Activated naive CD8-positive, alpha-beta T cell treated with anti-CD3 and anti-CD28 coated beads for 36 hours (primary cell): ENCODE measurements around the gene ZCCHC7. TPM values are rescaled to one million over a fixed set of nuclear protein-coding genes. Genes with fewer than 3 reads are reported as not detected.
A peak's percentile ranks its signal among the peaks of the same experiment; 100 is the strongest.

Experiments
- DNase-seq: peaks from one replicate; pipeline ENCODE4 v3.0.0; 2021
- H3K27ac Mint-ChIP-seq: one replicate; pipeline ENCODE4 v1.8.0; 2022; ENCODE audit warnings: mild to moderate bottlenecking, moderate library complexity, mixed read lengths
- H3K27me3 Mint-ChIP-seq: one replicate; pipeline ENCODE4 v1.8.0; 2022; ENCODE audit warnings: mild to moderate bottlenecking, mixed read lengths
- H3K36me3 Mint-ChIP-seq: one replicate; pipeline ENCODE4 v1.8.0; 2021; ENCODE audit warnings: mild to moderate bottlenecking, mixed read lengths
- H3K4me1 Mint-ChIP-seq: one replicate; pipeline ENCODE4 v1.8.0; 2021; ENCODE audit warnings: mixed read lengths
- H3K4me3 Mint-ChIP-seq: one replicate; pipeline ENCODE4 v1.8.0; 2022; ENCODE audit warnings: mild to moderate bottlenecking, moderate library complexity, mixed read lengths
- H3K9me3 Mint-ChIP-seq: one replicate; pipeline ENCODE4 v1.8.0; 2022; ENCODE audit warnings: mixed read lengths
- total RNA-seq, 2 experiments: library from RNA; stranded (reverse); gene quantifications; one replicate each; pipeline ENCODE4 v1.2.3, GENCODE V29; 2021

Gene ZCCHC7
- total RNA-seq, 2 experiments from 2014 or later = 35.4 to 37.5 TPM

GRCh38 chr9:37324691-37325490 lies 204.5 kb downstream of the ZCCHC7 start:
- no peak for DNase-seq
- H3K9me3 Mint-ChIP-seq = no peaks in the 10 kb centered on the region
- no peaks in the 10 kb centered on the region for H3K27me3 Mint-ChIP-seq
- H3K4me1 Mint-ChIP-seq = peaks cover 18% of the 10 kb centered on the region
- H3K36me3 Mint-ChIP-seq = peaks cover 16% of the 10 kb centered on the region
- H3K4me3 Mint-ChIP-seq = no peak overlapping the region
- H3K27ac Mint-ChIP-seq = peak overlapping the region; percentile 22

- H3K4me3 Mint-ChIP-seq = no peak overlapping the region
- H3K36me3 Mint-ChIP-seq = peaks cover 11% of the 10 kb centered on the region
- no peak for DNase-seq
- no peaks in the 10 kb centered on the region for H3K9me3 Mint-ChIP-seq
- H3K27me3 Mint-ChIP-seq = no peaks in the 10 kb centered on the region
- no peak overlapping the region for H3K27ac Mint-ChIP-seq
- peaks cover 18% of the 10 kb centered on the region for H3K4me1 Mint-ChIP-seq
Observed at GRCh38 chr9:37325778-37326177, 205.4 kb downstream of the ZCCHC7 start.

- peaks cover 9% of the 10 kb centered on the region for H3K36me3 Mint-ChIP-seq
- H3K27ac Mint-ChIP-seq = no peak overlapping the region
- no peaks in the 10 kb centered on the region for H3K9me3 Mint-ChIP-seq
- DNase-seq = no peak
- H3K4me3 Mint-ChIP-seq = no peak overlapping the region
- H3K4me1 Mint-ChIP-seq = peaks cover 15% of the 10 kb centered on the region
- H3K27me3 Mint-ChIP-seq = no peaks in the 10 kb centered on the region
Observed at GRCh38 chr9:37327553-37327952, 207.2 kb downstream of the ZCCHC7 start.

GRCh38 chr9:37328556-37329227 lies 208.3 kb downstream of the ZCCHC7 start:
- H3K9me3 Mint-ChIP-seq = no peaks in the 10 kb centered on the region

GRCh38 chr9:37329576-37329975 lies 209.2 kb downstream of the ZCCHC7 start:
- no peaks in the 10 kb centered on the region for H3K9me3 Mint-ChIP-seq
- peaks cover 8% of the 10 kb centered on the region for H3K4me1 Mint-ChIP-seq
- DNase-seq = no peak
- H3K36me3 Mint-ChIP-seq = peaks cover 2% of the 10 kb centered on the region
- no peaks in the 10 kb centered on the region for H3K27me3 Mint-ChIP-seq
- H3K4me3 Mint-ChIP-seq = no peak overlapping the region
- H3K27ac Mint-ChIP-seq = peak overlapping the region; percentile 29

More at GRCh38 chr9:37328556-37329227, 208.3 kb downstream of the ZCCHC7 start:
- H3K27me3 Mint-ChIP-seq = no peaks in the 10 kb centered on the region
- H3K4me3 Mint-ChIP-seq = no peak overlapping the region
- H3K36me3 Mint-ChIP-seq = peaks cover 5% of the 10 kb centered on the region
- no peak overlapping the region for H3K27ac Mint-ChIP-seq
- H3K4me1 Mint-ChIP-seq = peaks cover 13% of the 10 kb centered on the region
- no peak for DNase-seq

GRCh38 chr9:37331871-37332270 lies 211.5 kb downstream of the ZCCHC7 start:
- Mint-ChIP-seq H3K9me3 (no peaks in the 10 kb centered on the region), H3K27me3 (no peaks in the 10 kb centered on the region), H3K27ac (no peak overlapping the region), H3K4me1 (peaks cover 5% of the 10 kb centered on the region), H3K36me3 (no peaks in the 10 kb centered on the region), H3K4me3 (no peak overlapping the region)
- DNase-seq = no peak

GRCh38 chr9:37332578-37332977 lies 212.2 kb downstream of the ZCCHC7 start:
- Mint-ChIP-seq H3K27me3 (no peaks in the 10 kb centered on the region), H3K36me3 (no peaks in the 10 kb centered on the region), H3K9me3 (no peaks in the 10 kb centered on the region), H3K4me1 (peaks cover 4% of the 10 kb centered on the region), H3K27ac (no peak overlapping the region), H3K4me3 (no peak overlapping the region)
- DNase-seq = no peak

- no peaks in the 10 kb centered on the region for H3K36me3 Mint-ChIP-seq
Observed at GRCh38 chr9:37333288-37333687, 212.9 kb downstream of the ZCCHC7 start.

GRCh38 chr9:37335238-37335637 lies 214.9 kb downstream of the ZCCHC7 start:
- DNase-seq = no peak
- no peak overlapping the region for H3K4me3 Mint-ChIP-seq
- H3K9me3 Mint-ChIP-seq = no peaks in the 10 kb centered on the region
- H3K27me3 Mint-ChIP-seq = no peaks in the 10 kb centered on the region
- peaks cover 1% of the 10 kb centered on the region for H3K4me1 Mint-ChIP-seq
- no peak overlapping the region for H3K27ac Mint-ChIP-seq
- no peaks in the 10 kb centered on the region for H3K36me3 Mint-ChIP-seq

More at GRCh38 chr9:37333288-37333687, 212.9 kb downstream of the ZCCHC7 start:
- H3K27ac Mint-ChIP-seq = no peak overlapping the region
- H3K4me3 Mint-ChIP-seq = no peak overlapping the region
- H3K27me3 Mint-ChIP-seq = no peaks in the 10 kb centered on the region
- DNase-seq = no peak
- H3K4me1 Mint-ChIP-seq = peaks cover 1% of the 10 kb centered on the region
- no peaks in the 10 kb centered on the region for H3K9me3 Mint-ChIP-seq

GRCh38 chr9:37336150-37336549 lies 215.8 kb downstream of the ZCCHC7 start:
- H3K9me3 Mint-ChIP-seq = no peaks in the 10 kb centered on the region
- no peaks in the 10 kb centered on the region for H3K27me3 Mint-ChIP-seq
- H3K36me3 Mint-ChIP-seq = no peaks in the 10 kb centered on the region

GRCh38 chr9:37337301-37337890 lies 217.0 kb downstream of the ZCCHC7 start:
- Mint-ChIP-seq H3K36me3 (no peaks in the 10 kb centered on the region), H3K4me1 (no peaks in the 10 kb centered on the region), H3K27ac (no peak overlapping the region), H3K27me3 (no peaks in the 10 kb centered on the region), H3K9me3 (no peaks in the 10 kb centered on the region), H3K4me3 (no peak overlapping the region)
- no peak for DNase-seq

More at GRCh38 chr9:37336150-37336549, 215.8 kb downstream of the ZCCHC7 start:
- no peak overlapping the region for H3K27ac Mint-ChIP-seq
- no peak for DNase-seq
- H3K4me1 Mint-ChIP-seq = peaks cover 1% of the 10 kb centered on the region
- no peak overlapping the region for H3K4me3 Mint-ChIP-seq

GRCh38 chr9:37338218-37338617 lies 217.8 kb downstream of the ZCCHC7 start:
- Mint-ChIP-seq H3K27ac (no peak overlapping the region), H3K4me1 (no peaks in the 10 kb centered on the region), H3K36me3 (no peaks in the 10 kb centered on the region), H3K4me3 (no peak overlapping the region), H3K27me3 (no peaks in the 10 kb centered on the region), H3K9me3 (no peaks in the 10 kb centered on the region)
- no peak for DNase-seq

GRCh38 chr9:37339923-37340322 lies 219.5 kb downstream of the ZCCHC7 start:
- DNase-seq = no peak
- Mint-ChIP-seq H3K27ac (no peak overlapping the region), H3K27me3 (no peaks in the 10 kb centered on the region), H3K9me3 (no peaks in the 10 kb centered on the region), H3K4me1 (no peaks in the 10 kb centered on the region), H3K36me3 (no peaks in the 10 kb centered on the region), H3K4me3 (no peak overlapping the region)

GRCh38 chr9:37340961-37341360 lies 220.6 kb downstream of the ZCCHC7 start:
- Mint-ChIP-seq H3K4me1 (no peaks in the 10 kb centered on the region), H3K27ac (no peak overlapping the region), H3K27me3 (no peaks in the 10 kb centered on the region), H3K36me3 (no peaks in the 10 kb centered on the region), H3K4me3 (no peak overlapping the region), H3K9me3 (no peaks in the 10 kb centered on the region)
- no peak for DNase-seq

- no peak for DNase-seq
- no peaks in the 10 kb centered on the region for H3K4me1 Mint-ChIP-seq
- H3K27ac Mint-ChIP-seq = no peak overlapping the region
- H3K4me3 Mint-ChIP-seq = no peak overlapping the region
- H3K36me3 Mint-ChIP-seq = no peaks in the 10 kb centered on the region
- H3K27me3 Mint-ChIP-seq = no peaks in the 10 kb centered on the region
- H3K9me3 Mint-ChIP-seq = no peaks in the 10 kb centered on the region
Observed at GRCh38 chr9:37341704-37342103, 221.3 kb downstream of the ZCCHC7 start.
